Activated T-helper 9 cell treated with anti-CD3 and anti-CD28 coated beads, Interleukin-2, amount 50 U/mL, for 16 hours (primary cell): Measurements from ENCODE around the gene CYP4F11.
"Not testable (repeated sequence)": the region's sequence is repeated elsewhere in the genome, so short reads cannot be mapped to it uniquely, and the experiment has no call there.

ENCODE experiments used
- DNase-seq: peaks from one replicate; pipeline ENCODE4 v3.0.0-alpha.2; 2020; ENCODE audit warnings: low read depth

The CYP4F11 gene

DNA sequence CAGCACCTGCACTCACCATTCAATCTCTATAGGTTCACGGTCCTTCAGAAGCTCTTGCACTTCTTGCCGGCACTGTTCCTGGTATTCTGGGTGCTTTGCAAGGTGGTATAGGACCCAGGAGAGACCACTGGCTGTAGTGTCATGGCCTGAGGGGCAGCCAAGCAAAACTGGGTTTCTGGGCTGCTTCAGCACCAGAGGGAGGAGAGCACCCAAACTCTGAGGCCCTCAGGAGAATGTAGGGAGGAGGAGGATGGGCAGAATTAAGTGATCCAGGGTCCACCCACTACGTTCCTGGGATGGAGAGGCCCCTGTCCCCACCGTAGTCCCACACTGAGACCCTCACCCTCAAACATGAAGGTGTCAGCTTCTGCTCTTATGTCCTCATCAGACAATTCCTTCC lies 12.3 kb downstream of the CYP4F11 start:
- DNase-seq = no peak

DNA sequence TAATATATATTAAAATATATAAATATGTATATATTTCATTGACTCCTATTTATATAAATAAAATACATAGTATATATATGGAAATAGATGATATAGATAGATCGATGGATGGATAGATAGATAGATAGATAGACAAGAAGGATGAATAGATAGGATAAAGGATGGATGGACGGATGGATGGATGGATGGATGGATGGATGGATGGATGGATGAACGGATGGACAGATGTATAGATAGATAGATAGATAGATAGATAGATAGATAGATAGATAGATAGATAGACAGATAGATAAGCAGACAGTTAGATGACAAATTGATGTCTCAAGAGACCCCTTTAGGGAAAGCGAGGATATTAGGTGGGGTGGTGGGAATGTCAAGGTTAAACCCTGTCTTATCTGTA lies 15.1 kb downstream of the CYP4F11 start:
- no peak for DNase-seq

DNA sequence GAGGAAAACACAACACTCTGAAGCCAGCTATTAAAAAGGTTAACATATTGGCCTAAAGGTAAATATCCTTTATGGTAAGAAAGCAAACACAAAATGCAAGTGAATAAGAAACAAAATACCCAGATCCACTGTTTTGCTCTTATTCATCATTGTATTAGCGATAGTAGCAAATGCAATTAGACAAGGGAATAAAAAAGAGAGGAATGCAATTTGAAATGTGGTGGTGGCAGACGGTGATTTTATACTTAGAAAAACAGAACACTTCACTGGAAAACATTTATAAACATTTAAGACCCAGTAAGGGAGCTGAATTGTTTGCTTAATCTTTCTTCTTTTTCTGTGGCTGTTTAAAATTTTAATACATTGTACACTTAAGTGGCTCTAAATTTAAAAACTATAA lies 19.2 kb downstream of the CYP4F11 start:
- DNase-seq = no peak

DNA sequence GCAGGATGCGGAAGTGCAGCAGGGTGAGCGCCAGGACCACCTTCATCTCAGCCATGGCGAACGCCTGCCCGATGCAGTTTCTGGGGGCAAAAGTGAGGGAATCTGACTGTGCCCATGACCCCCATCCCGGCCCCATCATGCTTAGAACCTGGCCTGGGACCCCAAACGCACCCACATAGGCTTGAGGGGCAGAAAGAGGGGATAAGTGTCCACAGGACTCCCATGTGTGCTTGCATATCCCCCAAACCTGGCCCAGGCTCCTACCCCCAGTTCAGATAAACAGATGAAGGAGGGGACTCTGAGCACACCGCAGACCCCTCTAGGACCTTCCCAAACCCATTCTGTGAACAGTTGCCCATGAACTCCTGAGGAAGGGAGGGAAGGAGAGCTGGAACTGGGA lies 20.5 kb downstream of the CYP4F11 start:
- DNase-seq = no peak

DNA sequence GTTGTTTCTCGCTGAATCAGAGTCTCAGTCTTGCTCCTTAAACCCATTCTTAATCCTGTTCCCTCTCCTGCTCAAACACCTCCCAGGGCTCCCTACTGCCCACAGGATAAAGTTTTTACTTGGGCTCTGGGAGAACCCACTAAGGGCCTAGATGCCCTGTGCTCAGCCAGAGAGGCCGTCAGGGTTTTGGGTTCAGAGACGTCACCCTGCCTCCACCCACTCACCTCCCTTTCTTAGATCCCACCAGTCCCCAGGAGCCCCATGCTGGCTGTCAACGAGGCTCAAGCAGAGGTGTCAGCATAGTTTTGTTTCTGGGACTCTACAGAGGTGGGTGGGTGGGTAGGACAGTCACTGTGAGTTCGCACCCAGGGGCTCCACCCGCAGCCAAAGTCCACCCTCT lies 20.9 kb downstream of the CYP4F11 start:
- no peak for DNase-seq

DNA sequence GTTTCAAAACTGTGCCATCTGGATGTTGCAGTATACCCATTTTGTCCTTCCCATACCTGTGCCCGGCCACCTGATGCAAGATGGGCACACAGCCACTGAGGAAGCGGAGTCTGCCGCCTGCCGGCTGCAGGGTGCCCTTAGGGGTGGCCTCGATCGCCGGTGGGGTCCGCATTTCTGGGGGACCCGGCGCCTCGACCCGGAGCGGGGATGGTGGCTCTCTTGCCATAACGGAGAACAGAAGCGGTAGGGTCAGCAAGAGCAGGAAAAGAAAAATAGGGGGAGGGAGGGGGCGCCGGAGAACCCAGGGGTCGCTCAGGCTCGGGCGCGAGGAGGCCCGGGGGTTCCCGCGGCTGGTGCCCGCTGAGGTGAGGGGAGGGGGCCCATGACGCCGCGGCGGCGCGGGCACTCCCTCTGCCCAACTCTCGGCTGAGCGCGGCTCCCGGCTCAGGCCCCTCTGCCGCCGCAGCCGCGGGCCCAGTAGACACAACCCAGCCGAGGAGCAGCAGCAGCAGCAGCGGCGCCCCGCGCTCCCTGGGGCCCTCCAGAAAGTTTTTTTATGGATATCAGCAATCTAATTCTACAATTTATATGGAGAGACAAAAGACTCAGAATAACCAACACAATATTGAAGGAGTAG lies 22.6 kb downstream of the CYP4F11 start:
- DNase-seq = no peak

DNA sequence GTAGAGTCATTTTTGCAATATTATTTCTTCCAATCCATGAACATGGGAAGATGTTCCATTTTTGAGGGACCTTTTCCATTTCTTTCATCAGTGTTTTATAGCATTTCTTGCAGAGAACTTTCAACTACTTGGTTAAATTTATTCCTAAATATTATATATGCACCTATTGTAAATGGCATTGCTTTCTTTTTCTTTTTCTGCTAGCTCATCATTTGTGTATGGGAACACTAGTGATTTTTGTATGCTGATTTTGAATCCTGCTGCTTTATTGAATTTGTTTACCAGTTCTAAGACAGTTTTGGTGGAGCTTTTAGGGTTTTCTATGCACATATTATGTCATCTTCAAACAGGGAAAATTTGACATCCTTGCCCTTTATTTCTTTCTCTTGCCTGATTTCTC lies 29.3 kb downstream of the CYP4F11 start:
- DNase-seq = no peak

DNA sequence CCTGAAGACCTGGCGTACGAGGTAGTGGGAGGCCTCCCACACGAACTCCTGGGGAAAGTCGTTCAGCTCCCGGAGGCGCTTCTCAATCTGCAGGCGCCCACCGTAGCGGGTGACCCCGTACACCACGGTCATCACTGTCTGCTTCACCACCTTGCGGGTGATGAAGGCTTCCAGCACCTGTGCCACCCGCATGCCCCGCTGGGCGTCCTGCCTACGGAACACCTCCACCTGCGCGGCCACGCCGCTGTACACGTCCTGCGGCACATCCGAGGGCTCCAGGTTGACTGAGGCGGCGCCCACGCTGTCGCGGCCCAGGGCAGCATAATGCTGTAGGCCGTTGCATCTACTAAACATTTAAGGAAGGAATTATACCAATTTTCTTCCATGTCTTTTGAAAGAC lies 31.4 kb downstream of the CYP4F11 start:
- DNase-seq = not testable (repeated sequence)

DNA sequence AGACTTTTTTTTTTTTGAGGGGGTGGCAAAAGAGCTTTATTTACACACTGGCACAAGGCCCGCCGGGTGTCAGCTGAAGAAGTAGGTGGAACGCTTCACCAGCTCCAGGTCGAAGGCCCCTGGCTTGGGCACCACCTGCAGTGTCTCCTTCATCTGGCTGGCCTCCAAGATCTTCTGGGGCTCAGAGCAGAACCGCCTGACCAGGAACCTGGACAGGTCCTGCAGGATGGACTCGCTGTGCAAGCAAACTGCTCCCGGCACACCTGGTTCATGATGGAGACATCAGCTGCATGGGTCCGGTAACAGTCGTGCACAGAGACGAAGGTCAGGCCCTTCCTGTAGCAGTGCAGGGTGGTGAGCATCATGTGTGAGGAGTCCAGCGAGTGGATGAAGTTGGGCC lies 32.1 kb downstream of the CYP4F11 start:
- DNase-seq = no peak

DNA sequence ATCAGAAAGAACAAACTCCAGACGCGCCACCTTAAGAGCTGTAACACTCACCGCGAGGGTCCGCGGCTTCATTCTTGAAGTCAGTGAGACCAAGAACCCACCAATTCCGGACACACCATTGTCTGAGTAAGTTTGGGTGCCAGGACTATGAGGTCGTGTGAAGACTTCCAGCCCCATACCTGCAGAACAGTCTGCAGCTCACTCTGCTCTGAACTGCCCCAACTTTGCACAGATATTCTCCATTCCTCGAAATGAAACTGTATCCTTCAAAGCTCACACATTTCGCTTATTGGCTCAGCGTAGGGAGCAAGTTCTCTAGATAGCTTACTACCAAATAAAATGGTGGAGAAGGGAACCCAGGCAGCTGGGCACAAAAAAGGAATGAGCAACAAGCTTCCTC lies 33.8 kb downstream of the CYP4F11 start:
- no peak for DNase-seq

DNA sequence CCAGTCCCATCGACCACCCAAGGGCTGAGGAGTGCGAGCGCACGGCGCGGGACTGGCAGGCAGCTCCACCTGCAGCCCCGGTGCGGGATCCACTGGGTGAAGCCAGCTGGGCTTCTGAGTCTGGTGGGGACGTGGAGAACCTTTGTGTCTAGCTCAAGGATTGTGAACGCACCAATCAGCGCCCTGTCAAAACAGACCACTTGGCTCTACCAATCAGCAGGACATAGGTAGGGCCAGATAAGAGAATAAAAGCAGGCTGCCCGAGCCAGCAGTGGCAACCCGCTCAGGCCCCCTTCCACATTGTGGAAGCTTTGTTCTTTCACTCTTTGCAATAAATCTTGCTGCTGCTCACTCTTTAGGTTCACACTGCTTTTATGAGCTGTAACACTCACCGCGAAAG lies 34.3 kb downstream of the CYP4F11 start:
- not testable (repeated sequence) for DNase-seq

DNA sequence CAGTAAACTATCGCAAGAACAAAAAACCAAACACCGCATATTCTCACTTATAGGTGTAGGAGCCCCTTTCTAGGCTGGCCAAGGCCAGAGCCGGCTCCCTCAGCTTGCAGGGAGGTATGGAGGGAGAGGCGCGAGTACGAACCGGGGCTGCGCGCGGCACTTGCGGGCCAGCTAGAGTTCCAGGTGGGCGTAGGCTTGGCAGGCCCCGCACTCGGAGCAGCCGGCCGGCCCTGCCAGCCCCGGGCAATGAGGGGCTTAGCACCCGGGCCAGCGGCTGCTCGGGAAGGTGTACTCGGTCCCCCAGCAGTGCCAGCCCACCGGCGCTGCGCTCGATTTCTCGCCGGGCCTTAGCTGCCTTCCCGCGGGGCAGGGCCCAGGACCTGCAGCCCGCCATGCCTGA lies 34.8 kb downstream of the CYP4F11 start:
- DNase-seq = not testable (repeated sequence)

DNA sequence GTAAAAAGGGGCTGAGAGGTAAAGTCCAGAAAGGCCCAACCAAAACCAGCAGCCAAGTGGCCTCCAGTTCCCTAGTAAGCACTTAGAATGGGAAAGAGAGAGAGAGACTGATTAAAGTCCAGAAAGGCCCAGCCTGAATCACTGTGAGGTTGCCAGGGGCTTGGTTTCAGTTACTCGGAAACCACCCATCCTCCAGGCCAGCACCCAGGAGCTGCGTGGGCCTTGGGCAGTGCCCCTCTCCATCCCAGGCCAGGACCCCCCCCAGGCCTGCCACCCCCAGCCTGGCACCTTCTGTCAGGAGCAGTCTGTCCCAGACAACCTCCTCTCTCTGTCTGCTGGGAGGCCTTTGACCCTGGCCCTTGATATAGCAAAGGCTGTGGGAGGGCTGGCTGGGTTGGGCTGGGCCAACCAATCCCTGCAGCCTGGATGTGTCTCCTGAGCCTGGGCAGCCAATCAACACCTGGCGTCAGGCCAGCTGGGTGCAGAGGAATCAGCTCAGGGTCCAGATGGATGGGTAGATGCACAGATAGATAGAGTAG lies 36.5 kb downstream of the CYP4F11 start, which contains the start of gene CYP4F2:
Gene CYP4F2, minus strand, starts transcription at position 337 of the 539 bp plus-strand sequence. CDS start 463 bp downstream, outside the sequence.
- DNase-seq = no peak

DNA sequence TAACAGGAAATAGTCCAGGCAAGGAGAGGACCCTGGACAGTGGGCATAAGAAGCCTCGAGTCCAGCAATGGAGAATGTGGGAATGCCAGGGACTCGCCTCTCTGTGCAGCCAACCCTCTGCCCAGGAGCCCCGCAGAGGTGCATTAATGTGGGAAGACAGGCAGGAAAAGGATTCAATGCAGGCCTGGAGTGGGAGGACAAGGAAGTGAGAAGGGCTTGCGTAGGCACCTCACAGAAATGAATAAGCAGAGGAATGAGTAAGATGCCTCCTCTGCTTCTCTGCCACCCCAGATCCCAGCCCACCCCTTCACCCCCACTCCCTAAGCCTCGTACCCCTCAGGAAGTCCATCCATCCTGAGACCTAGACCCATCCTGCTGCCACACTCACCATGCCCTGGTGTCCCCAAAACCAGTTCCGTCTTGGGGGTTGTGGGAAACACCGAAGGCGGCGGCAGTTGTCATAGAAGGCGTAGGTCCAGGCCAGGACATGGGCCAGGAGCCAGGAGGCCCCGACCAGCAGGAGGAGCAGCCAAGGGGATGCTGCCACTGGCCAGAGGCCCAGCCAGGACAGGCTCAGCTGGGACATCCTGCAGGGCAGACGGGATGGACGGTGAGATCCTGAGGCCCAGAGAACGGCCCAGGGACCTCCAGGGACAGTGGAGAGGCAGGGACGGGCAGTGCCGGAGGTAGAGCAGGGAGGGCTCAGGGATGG lies 37.1 kb downstream of the CYP4F11 start:
- no peak for DNase-seq

DNA sequence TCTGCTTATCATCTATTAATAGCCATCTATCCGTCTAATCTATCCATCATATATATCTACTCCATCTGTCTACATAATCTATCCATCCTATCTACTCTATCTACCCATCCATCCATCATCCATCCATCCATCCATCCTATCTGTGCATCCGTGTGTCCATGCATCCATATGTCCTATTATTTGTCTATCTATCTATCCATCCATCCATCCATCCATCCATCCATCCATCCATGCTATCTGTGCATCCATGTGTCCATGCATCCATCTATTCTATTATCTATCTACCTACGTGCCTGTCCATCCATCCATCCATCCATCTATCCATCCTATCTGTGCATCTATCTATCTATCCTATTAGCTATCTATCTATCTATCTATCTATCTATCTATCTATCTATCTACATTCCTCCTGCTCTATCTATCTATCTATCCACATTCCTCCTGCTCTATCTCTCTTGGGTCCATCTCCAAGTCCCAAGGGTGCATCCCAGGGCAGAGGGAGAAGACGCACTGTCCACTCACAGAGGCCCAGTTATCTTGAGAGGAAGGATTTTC lies 38.4 kb downstream of the CYP4F11 start:
- DNase-seq = no peak

DNA sequence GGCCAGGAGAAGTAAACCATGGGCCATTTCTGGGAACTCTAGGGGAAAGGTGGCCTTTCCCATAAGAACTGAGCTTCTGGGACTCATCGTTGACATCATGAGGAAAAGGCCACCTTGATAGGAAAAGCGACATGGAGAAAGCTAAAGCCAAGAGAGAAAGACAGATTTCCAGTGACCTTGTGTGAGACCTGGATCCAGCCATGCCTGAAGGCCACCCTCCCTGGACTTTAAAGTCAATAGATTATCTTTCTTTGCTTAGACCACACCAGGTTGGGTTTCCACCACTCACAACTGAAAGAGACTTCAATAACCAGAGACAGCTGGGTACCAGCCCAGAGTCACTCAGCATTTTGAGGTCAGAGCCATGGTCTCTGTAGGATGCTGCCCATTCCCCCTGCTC lies 40.0 kb downstream of the CYP4F11 start:
- DNase-seq = no peak

DNA sequence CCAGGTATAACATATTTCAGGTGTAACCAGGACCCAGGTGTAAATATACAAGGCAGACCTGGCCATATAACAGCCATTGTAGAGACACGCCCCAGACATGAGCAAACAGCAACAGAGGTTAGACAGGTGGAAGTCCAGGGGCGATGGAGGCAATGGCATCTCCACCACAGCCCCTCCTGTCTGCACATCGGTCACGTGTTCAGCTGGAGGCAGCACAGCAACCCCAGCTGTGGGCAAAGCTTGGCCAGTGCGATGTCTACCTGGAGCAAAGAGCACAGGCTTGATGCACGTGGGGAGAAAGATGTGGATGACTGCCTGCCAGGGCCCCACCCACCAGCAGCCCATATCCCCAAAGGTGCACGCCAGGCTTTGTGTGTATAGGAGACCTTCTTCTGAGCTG lies 40.9 kb downstream of the CYP4F11 start:
- DNase-seq = no peak

DNA sequence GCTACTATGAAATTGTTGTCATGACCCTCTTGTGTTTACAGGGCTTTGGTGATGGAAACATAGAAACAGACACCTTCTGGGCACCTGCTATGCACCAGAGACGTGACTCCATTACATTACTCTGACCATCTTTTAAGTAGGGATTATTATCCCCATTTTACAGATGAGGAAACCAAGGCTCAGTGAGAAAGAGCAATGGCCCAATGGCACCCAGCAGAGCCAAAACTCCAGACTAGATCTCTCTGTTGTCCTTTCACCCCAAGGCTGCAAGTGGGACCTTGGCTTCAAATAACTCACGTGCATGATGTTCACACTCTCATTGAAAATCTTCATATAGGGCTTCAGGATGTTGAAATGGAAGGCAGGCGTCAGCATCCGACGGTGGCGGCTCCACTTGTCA lies 42.3 kb downstream of the CYP4F11 start:
- DNase-seq = no peak

DNA sequence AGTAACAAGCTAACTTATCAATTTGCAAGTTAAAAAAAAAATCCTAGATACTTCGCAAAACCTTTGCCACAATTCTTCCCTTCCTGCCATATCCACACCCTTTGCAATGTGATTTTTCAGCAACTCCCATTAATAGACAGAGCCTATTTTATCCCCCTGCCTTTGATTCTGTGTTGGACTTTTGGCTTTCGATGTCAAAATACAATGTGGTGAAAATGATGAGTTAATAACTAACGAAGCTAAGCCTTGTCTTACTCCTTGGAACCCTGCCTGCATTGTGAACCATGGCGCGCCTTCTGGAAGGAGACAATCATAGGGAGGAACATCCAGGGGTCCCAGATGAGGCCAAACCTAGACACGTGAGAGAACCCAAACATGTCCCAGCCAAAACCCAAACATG lies 42.9 kb downstream of the CYP4F11 start:
- DNase-seq = no peak

DNA sequence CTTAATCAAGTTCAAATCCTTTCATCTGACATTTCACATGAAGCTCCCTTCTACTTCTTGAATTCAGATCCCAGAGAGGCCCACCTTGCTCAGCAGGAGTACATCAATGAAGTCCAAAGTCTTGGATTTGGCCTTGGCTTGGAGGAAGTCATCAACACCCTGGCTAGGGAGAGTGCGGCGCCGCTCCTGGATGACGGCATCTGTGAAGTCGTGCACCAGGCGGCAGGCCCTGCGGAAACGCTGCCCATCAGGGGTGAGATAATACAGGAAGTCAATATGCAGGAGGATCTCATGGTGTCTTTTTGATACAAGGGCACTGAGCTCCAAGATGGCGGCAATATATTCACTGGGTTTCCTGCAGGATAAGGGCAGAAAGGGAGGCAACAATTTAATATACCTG lies 45.0 kb downstream of the CYP4F11 start:
- DNase-seq = not testable (repeated sequence)

DNA sequence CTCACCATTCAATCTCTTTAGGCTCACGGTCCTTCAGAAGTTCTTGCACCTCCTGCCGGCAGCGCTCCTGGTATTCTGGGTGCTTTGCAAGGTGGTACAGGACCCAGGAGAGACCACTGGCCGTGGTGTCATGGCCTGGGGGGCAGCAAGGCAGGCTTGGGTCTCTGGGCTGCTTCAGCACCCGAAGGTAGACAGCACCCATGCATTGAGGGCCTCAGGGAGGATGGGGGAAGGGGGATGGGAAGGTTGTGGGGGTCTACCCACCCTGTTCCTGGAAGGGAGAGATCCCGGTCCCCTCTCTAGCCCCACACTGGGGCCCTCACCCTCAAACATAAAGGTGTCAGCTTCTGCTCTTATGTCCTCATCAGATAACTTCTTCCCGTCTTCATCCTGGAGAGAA lies 48.4 kb downstream of the CYP4F11 start:
- no peak for DNase-seq

DNA sequence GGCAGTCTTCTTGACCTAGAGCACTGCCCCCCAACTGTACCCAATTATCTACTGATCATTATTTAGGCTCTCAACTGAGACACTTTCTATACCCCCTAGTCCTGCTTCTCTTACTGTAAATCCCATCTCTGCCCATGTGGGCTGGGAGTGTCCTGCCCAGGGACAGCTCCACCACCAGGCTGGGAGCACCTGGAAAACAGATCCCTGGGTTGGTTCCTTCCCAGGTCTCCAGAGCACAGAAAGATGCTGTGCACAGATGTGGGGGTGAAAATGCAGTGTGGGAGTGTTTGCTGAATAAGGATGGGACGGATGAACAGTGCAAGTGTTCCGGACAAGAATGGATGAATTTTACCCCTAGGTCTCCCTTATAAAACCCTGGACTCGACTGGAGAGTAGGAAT lies 49.2 kb downstream of the CYP4F11 start:
- no peak for DNase-seq

DNA sequence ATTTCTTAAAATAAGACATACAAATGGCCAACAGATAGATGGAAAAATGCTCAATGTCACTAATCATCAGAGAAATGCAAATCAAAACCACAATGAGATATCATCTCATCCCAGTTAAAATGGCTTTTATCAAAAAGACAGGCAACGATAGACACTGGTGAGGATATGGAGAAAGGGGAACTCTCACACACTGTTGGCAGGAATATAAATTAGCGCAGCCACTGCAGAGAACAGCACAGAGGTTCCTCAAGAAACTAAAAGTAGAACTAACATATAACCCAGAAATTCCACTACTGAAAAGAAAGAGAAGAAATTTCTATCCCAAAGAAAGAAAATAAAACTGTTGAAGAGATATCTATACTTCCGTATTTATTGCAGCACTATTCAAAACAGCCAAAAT lies 51.0 kb downstream of the CYP4F11 start:
- DNase-seq = not testable (repeated sequence)
